NCI-H1048 (cell line): Measurements from ENCODE around the gene SPATA6.

Experiments
- DNase-seq: peaks from one replicate; lab custom pipeline; 2025; lab: John Stamatoyannopoulos, UW

Gene SPATA6

DNA sequence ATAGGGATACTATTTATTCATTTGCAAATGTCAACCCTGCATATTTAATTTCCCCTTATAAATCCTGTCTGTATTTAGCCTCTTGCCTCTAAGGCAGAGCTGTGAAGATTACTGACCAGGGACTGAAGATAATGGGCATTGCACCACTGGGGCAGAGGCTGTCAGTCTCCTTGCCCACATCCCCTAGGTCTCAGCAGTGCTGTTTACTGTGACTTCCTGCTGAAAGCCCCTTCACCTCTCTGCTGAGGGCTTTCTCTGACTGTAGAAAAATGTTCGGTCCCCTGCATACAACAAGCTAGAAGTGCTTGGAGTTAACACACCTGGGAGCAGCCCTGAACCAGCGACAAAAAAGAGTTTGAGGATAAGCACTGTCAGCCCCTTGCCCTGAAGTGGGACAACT is 220.7 kb downstream of the SPATA6 start:
- DNase-seq, result no peak

DNA sequence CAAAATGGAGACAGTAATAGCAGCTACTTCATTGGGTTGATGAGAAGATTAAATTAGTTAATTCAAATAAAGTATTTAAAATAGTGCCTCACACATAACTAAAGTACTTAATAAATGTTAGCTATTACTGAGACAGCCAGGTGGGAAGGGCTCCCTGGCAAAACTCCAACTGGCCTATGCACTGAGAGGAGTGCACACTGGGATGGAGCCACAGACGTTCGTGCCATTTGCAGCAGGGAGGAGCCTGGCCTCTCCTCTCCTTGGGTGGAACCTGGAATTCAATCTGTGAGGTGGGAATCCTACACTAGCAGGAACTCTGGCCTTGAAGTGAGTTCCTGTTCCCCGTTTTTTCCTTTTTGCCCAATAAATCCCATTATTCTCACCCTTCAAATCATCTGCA is 221.4 kb downstream of the SPATA6 start:
- no peak for DNase-seq

DNA sequence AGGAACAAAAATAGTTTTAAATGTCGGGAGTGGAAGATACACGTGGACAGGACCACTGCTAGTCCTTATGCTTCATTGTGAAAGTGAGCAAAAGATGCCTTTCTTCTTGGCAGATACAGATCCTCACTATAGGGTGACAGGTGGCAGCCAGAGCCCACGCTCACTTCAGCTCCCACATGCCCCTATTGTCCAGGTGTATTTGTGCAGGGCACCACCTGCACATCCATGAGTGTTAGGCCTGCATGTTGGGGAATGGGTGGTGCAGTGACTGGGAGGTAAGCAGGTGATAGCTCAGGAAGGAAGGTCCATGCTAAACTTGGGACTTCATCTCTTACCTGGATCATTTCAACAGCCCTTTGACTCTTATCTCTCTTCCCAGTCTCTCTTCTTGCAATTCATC is 222.1 kb downstream of the SPATA6 start:
- no peak for DNase-seq

DNA sequence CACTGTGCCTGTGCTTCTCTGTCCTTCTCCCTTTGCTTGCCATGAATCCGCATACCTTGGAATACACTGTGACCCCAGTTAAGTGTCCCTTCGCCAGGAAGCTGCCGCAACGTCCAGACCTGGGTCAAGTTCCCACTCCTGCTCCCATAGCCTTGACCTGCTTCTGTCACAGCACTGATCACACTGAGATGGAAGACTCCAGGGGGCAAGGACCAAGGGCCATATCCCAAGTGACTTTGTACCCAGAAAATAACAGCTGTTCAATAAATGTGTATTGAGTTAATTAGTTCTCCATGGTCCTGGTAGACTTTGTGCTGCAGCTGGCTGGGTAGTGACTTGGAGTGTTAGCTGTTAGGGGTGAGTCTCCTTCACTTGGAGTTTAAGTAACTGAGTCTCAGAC is 223.6 kb downstream of the SPATA6 start:
- DNase-seq, result no peak

DNA sequence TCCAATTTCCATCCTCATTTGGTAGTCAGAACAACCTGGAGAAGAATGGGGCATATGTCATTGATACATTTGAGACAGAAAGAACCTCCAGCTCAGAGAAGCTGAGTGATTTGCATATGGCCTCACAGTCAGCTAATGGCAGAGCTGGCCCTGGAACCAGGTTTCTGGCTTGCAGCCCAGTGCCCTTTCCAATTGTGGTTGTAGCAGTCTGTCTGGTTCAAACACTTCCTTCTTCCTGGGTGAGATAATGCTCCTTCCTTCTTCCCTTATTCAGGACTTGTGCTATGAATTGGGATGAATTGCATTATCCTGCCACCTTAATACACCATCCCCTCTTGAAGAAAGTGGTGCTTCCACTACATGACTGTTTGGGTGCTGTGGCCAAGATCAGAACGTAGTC is 225.3 kb downstream of the SPATA6 start:
- DNase-seq, result peak; percentile 18
